ENCODE measurements around the gene RRAGB.

GRCh38 chrX:55801811-55802210, 84.3 kb downstream of the RRAGB start:
- no peak for TF ChIP-seq CTCF (IDR thresholded peaks at IDR 0.05; ENCODE audit: insufficient read depth, low read length)
- no peak for TF ChIP-seq POLR2AphosphoS5 (IDR thresholded peaks at IDR 0.05; ENCODE audit: low read depth)

Measured in HL-60 (cell line).